PC-9 (cell line): Measurements from ENCODE around the gene SUV39H2.

Experiments used
- EZH2 ChIP-seq: fragments of 200-600 bp; sonication (generic); IDR thresholded peaks from 2 replicates; pipeline ENCODE4 v1.8.0; 2017; ENCODE audit warnings: antibody characterized with exemption, low read depth
- TF ChIP-seq, protein P1 (sequence below): fragments of 200-600 bp; sonication (generic); conservative IDR thresholded peaks from 2 replicates; pipeline ENCODE4 v1.6.1; 2017; ENCODE audit warnings: mixed run types, antibody characterized with exemption, mild to moderate bottlenecking, moderate library complexity

DNA sequence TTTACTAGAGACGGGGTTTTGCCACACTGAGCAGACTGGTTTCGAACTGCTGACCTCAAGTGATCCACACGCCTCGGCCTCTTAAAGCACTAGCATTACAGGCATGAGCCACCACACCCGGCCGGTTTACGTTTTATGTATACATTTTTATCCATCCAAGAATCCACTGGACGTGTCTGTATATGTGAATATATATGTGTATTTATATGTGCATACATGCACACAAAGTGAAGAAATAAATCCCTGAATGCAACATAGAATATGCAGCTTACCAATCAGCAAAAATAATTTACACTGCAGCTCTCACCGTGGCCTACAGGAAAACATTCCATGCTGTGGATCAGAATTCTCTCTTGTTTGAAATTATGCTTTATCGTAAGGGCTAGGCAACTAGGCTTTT, 51.9 kb downstream of the SUV39H2 start:
- TF ChIP-seq, protein P1, sequence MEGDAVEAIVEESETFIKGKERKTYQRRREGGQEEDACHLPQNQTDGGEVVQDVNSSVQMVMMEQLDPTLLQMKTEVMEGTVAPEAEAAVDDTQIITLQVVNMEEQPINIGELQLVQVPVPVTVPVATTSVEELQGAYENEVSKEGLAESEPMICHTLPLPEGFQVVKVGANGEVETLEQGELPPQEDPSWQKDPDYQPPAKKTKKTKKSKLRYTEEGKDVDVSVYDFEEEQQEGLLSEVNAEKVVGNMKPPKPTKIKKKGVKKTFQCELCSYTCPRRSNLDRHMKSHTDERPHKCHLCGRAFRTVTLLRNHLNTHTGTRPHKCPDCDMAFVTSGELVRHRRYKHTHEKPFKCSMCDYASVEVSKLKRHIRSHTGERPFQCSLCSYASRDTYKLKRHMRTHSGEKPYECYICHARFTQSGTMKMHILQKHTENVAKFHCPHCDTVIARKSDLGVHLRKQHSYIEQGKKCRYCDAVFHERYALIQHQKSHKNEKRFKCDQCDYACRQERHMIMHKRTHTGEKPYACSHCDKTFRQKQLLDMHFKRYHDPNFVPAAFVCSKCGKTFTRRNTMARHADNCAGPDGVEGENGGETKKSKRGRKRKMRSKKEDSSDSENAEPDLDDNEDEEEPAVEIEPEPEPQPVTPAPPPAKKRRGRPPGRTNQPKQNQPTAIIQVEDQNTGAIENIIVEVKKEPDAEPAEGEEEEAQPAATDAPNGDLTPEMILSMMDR = no peak
- TF ChIP-seq EZH2 = no peak
